B cell (primary cell): ENCODE data around the gene PACRG. TPM values are rescaled to one million over a fixed set of nuclear protein-coding genes. Genes with fewer than 3 reads are reported as not detected.

Source experiments
- ATAC-seq: fragments of 200-7000 bp; cut with Tn5 transposase; one replicate; pipeline ENCODE4 v1.10.0; 2021; ENCODE audit warnings: low read depth, mild to moderate bottlenecking, moderate number of reproducible peaks, moderate library complexity
- CTCF ChIA-PET: fragments of 350-600 bp; sonication (Branson Sonifier 250); formaldehyde crosslinking; loops from one replicate; lab custom pipeline; 2021; ENCODE audit warnings: antibody characterized with exemption, inconsistent platforms; lab: Charles Lee
- POLR2A ChIA-PET: fragments of 350-600 bp; sonication (Branson Sonifier 250); formaldehyde crosslinking; loops from one replicate; lab custom pipeline; 2021; ENCODE audit warnings: antibody characterized with exemption; lab: Charles Lee
- DNase-seq: peaks from one replicate; pipeline ENCODE4 v3.0.0; 2013
- H2AFZ ChIP-seq: 2 replicates; pipeline ENCODE4 v1.6.1; 2012; ENCODE audit warnings: mild to moderate bottlenecking, low read depth, low read length; ENCODE audit not compliant: insufficient read depth, poor library complexity, severe bottlenecking
- H3K27ac ChIP-seq, 2 donors: 1 replicate in 1 of 2; 2 replicates in 1 of 2; pipeline ENCODE4 v1.5.1; 2012 to 2013; ENCODE audit warnings: low read length in 2 of 2, mild to moderate bottlenecking in 2 of 2, moderate library complexity in 1 of 2
- H3K27me3 ChIP-seq, 4 experiments: fragments of 200-600 bp in 1 of 4; sonication (generic) in 1 of 4; replicated peaks in 1 of 4; 1 replicate in 2 of 4; 2 replicates in 2 of 4; pipeline versions ENCODE4 v1.6.1 to v1.7.0; 2013 to 2016; ENCODE audit warnings: low read length in 3 of 4, mild to moderate bottlenecking in 2 of 4, mixed read lengths in 1 of 4, moderate library complexity in 1 of 4; ENCODE audit not compliant: insufficient read depth in 4 of 4, control insufficient read depth in 3 of 4; ENCODE audit errors: control extremely low read depth in 1 of 4
- H3K36me3 ChIP-seq, 2 experiments: replicated peaks in 1 of 2; 1 replicate in 1 of 2; 2 replicates in 1 of 2; pipeline versions ENCODE4 v1.6.1 to v1.7.1; 2013; ENCODE audit warnings: low read length in 1 of 2; ENCODE audit not compliant: insufficient read depth in 2 of 2, control insufficient read depth in 1 of 2; ENCODE audit errors: control extremely low read depth in 1 of 2, extremely low read depth in 1 of 2
- H3K4me1 ChIP-seq, 2 donors: fragments of 200-600 bp in 1 of 2; sonication (generic) in 1 of 2; 1 replicate in 1 of 2; 2 replicates in 1 of 2; pipeline versions ENCODE4 v1.5.1 to v1.6.1; 2013 to 2017; ENCODE audit warnings: low read length in 2 of 2; ENCODE audit not compliant: control insufficient read depth in 2 of 2, insufficient read depth in 2 of 2
- H3K4me2 ChIP-seq: replicated peaks from 2 replicates; pipeline ENCODE3; 2012; ENCODE audit warnings: mild to moderate bottlenecking, low read depth, low read length; ENCODE audit not compliant: poor library complexity, severe bottlenecking
- H3K4me3 ChIP-seq, 5 experiments: fragments of 200-600 bp in 1 of 5; sonication (generic) in 1 of 5; 1 replicate in 3 of 5; 2 replicates in 2 of 5; pipeline versions ENCODE4 v1.5.1 to v1.7.0; 2011 to 2016; ENCODE audit warnings: low read length in 4 of 5, mild to moderate bottlenecking in 4 of 5, low read depth in 2 of 5, control low read depth in 1 of 5, moderate library complexity in 1 of 5; ENCODE audit not compliant: insufficient read depth in 1 of 5; ENCODE audit errors: control extremely low read depth in 1 of 5, extremely low read depth in 1 of 5
- H3K79me2 ChIP-seq: fragments of 200-600 bp; sonication (generic); one replicate; pipeline ENCODE4 v1.6.0; 2016; ENCODE audit warnings: low read length; ENCODE audit not compliant: control insufficient read depth, insufficient read depth
- H3K9ac ChIP-seq: fragments of 200-600 bp; sonication (generic); 2 replicates; pipeline ENCODE4 v1.6.1; 2017; ENCODE audit warnings: mild to moderate bottlenecking, low read length, moderate library complexity
- H3K9me3 ChIP-seq, 3 donors: one replicate each; pipeline versions ENCODE4 v1.6.1 to v1.7.1; 2013; ENCODE audit warnings: low read length in 2 of 3; ENCODE audit not compliant: control insufficient read depth in 2 of 3, insufficient read depth in 1 of 3; ENCODE audit errors: control extremely low read depth in 1 of 3
- H4K20me1 ChIP-seq: 2 replicates; pipeline ENCODE4 v1.6.0; 2012; ENCODE audit warnings: mild to moderate bottlenecking, low read length; ENCODE audit not compliant: insufficient read depth, control insufficient read depth, poor library complexity, severe bottlenecking
- H3K27ac Mint-ChIP-seq: one replicate; pipeline ENCODE4 v1.8.0; 2021; ENCODE audit warnings: mixed read lengths
- H3K27me3 Mint-ChIP-seq: one replicate; pipeline ENCODE4 v1.8.0; 2021; ENCODE audit warnings: mixed read lengths
- H3K4me1 Mint-ChIP-seq: one replicate; pipeline ENCODE4 v1.8.0; 2021; ENCODE audit warnings: mixed read lengths
- H3K4me3 Mint-ChIP-seq: one replicate; pipeline ENCODE4 v1.8.0; 2021; ENCODE audit warnings: mixed read lengths
- H3K9me3 Mint-ChIP-seq: one replicate; pipeline ENCODE4 v1.8.0; 2022; ENCODE audit warnings: mixed read lengths; ENCODE audit not compliant: insufficient read depth
- CTCF ChIP-seq: fragments of 200-600 bp; IDR thresholded peaks from one replicate; pipeline ENCODE4 v1.8.0; 2022; ENCODE audit warnings: antibody characterized with exemption, mild to moderate bottlenecking
- EZH2 ChIP-seq: IDR thresholded peaks from 2 replicates; pipeline ENCODE4 v1.6.1; 2012; ENCODE audit warnings: borderline replicate concordance, low read depth, mild to moderate bottlenecking, moderate library complexity, low read length; ENCODE audit not compliant: insufficient read depth, poor library complexity, severe bottlenecking
- WGBS: methylation state at CpG from one replicate; pipeline ENCODE4 v1.1.5; 2013; ENCODE audit warnings: missing lambda C conversion rate; ENCODE audit not compliant: insufficient coverage; 5-methylcytosine and 5-hydroxymethylcytosine counted together
- intact Hi-C: fragments of 100-400 bp; cut with micrococcal nuclease; formaldehyde crosslinking; loops from one replicate; pipeline ENCODE4 v1.10.0; 2022
- polyA plus RNA-seq: library from polyadenylated mRNA; depleted of rRNA; stranded (reverse); fragments of >200 nt; gene quantifications from 2 replicates; pipeline ENCODE4 v1.2.3, GENCODE V29; 2012
- total RNA-seq, 2 donors: library from RNA; stranded (reverse); fragments of 120-200 nt in 1 of 2; gene quantifications; 1 replicate in 1 of 2; 2 replicates in 1 of 2; pipeline versions ENCODE4 v1.2.3 to v1.2.4, GENCODE V29; 2013 to 2022

Gene PACRG
- total and polyA plus RNA-seq, 2 donors (not counting 1 experiment from before 2014, with no cell fraction given): not detected

- Mint-ChIP-seq H3K27ac (no peak overlapping the region), H3K4me3 (no peak overlapping the region), H3K9me3 (no peaks in the 10 kb centered on the region), H3K4me1 (no peaks in the 10 kb centered on the region), H3K27me3 (peaks cover 26% of the 10 kb centered on the region)
- H3K4me2 ChIP-seq: no peak overlapping the region
- no peak for DNase-seq
- ATAC-seq: no peak
- no peak overlapping the region for H3K27ac ChIP-seq
- intact Hi-C loops: no loop called here
- no peaks in the 10 kb centered on the region for H4K20me1 ChIP-seq
- ChIA-PET CTCF (no interaction called here), POLR2A (no interaction called here)
- H2AFZ ChIP-seq: no peak overlapping the region
- TF ChIP-seq CTCF: no peak
- TF ChIP-seq EZH2: no peak
- no peaks in the 10 kb centered on the region for H3K27me3 ChIP-seq
- no peak overlapping the region for H3K9ac ChIP-seq
- no peaks in the 10 kb centered on the region for H3K36me3 ChIP-seq
- no CpG with 5 or more reads among the region's 3 CpGs for WGBS
- no peaks in the 10 kb centered on the region for H3K4me1 ChIP-seq
- H3K4me3 ChIP-seq: no peak overlapping the region
- H3K79me2 ChIP-seq: no peaks in the 10 kb centered on the region
- H3K9me3 ChIP-seq: peaks cover 0 to 5% (median 0%) of the 10 kb centered on the region in 3 donors
Observed at GRCh38 chr6:163311830-163312229, 584.1 kb downstream of the PACRG start.

DNA sequence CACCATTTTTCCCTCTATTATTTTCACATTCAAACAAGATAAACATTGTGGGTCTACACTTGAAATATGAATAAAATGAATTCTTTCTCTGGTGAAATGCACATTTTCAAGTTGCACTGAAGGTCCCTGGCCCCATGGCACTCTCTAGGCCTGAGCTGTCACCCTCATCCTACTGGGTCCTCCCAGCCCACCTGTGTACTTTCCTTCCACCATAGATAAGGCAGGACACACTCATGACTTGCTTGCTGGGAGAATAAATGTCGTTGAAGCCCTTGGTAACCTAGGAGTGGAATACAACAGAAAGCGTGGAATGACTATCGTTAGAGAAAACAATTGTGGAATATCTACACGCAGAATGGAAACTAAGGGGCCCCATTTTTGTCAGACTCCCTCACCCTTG lies 585.8 kb downstream of the PACRG start:
- POLR2A ChIA-PET: no interaction called here
- Mint-ChIP-seq H3K27ac (no peak overlapping the region), H3K4me3 (no peak overlapping the region), H3K4me1 (no peaks in the 10 kb centered on the region), H3K9me3 (no peaks in the 10 kb centered on the region), H3K27me3 (peaks cover 31% of the 10 kb centered on the region)
- Histone ChIP-seq H2AFZ (no peak overlapping the region), H3K9ac (no peak overlapping the region), H3K27ac (no peak overlapping the region), H3K36me3 (no peaks in the 10 kb centered on the region), H3K9me3 (peaks cover 0 to 5% (median 0%) of the 10 kb centered on the region in 3 donors), H4K20me1 (no peaks in the 10 kb centered on the region), H3K27me3 (no peaks in the 10 kb centered on the region), H3K4me2 (no peak overlapping the region), H3K4me3 (no peak overlapping the region), H3K4me1 (no peaks in the 10 kb centered on the region), H3K79me2 (no peaks in the 10 kb centered on the region)
- WGBS: 91% methylated on average over 4 of the region's 4 CpGs
- CTCF ChIA-PET: no interaction called here
- TF ChIP-seq CTCF (no peak), EZH2 (no peak)
- DNase-seq (no peak), ATAC-seq (no peak)
- intact Hi-C loops: no loop called here
